Body of pancreas (tissue), 4 donors: ENCODE measurements around the gene RER1. TPM values are rescaled to one million over a fixed set of nuclear protein-coding genes. Genes with fewer than 3 reads are reported as not detected.

Experiments
- ATAC-seq: fragments of 150-250 bp; one replicate; pipeline ENCODE4 v1.9.1; 2016
- DNase-seq, 4 donors: peaks; one replicate each; pipeline ENCODE4 v3.0.0-alpha.2; 2019
- H3K27ac ChIP-seq, 4 donors: fragments of 200-600 bp; sonication (generic); 1 replicate in 3 of 4; 2 replicates in 1 of 4; pipeline versions ENCODE4 v1.5.1 to v1.6.1; 2016 to 2019; ENCODE audit warnings: mild to moderate bottlenecking in 1 of 4, mixed read lengths in 1 of 4, moderate library complexity in 1 of 4
- H3K27me3 ChIP-seq, 2 donors: fragments of 200-600 bp; sonication (generic); one replicate each; pipeline ENCODE4 v1.6.0; 2016; ENCODE audit warnings: mild to moderate bottlenecking in 1 of 2
- H3K36me3 ChIP-seq, 2 donors: fragments of 200-600 bp; sonication (generic); replicated peaks in 1 of 2; 2 replicates each; pipeline ENCODE4 v1.5.1; 2016; ENCODE audit warnings: low read depth in 2 of 2; ENCODE audit not compliant: insufficient read depth in 1 of 2
- H3K4me1 ChIP-seq: fragments of 200-600 bp; sonication (generic); one replicate; pipeline ENCODE4 v1.6.0; 2016
- H3K4me3 ChIP-seq, 2 donors: fragments of 200-600 bp; sonication (generic); 1 replicate in 1 of 2; 2 replicates in 1 of 2; pipeline ENCODE4 v1.5.1; 2016 to 2019
- H3K9me3 ChIP-seq, 3 donors: fragments of 200-600 bp; sonication (generic); 1 replicate in 2 of 3; 2 replicates in 1 of 3; pipeline ENCODE4 v1.5.1; 2016
- POLR2A ChIP-seq, 3 donors: fragments of 450-650 bp; IDR thresholded peaks; one replicate each; pipeline ENCODE4 v1.6.1; 2016; ENCODE audit warnings: antibody characterized with exemption in 3 of 3, mild to moderate bottlenecking in 2 of 3
- WGBS, 2 donors: methylation state at CpG; one replicate each; pipeline ENCODE4 v1.1.5; 2017; 5-methylcytosine and 5-hydroxymethylcytosine counted together
- intact Hi-C: fragments of 100-400 bp; cut with DNase I; formaldehyde crosslinking; loops from one replicate; pipeline ENCODE4 v1.15.1; 2023
- total RNA-seq, 2 donors: library from RNA; depleted of rRNA; stranded (reverse); fragments of >200 nt; gene quantifications; one replicate each; pipeline ENCODE4 v1.1.0, GENCODE V29; 2016
- TF ChIP-seq, protein P1 (sequence below), 7 experiments: fragments of 450-650 bp in 4 of 7; fragments of 200-600 bp in 3 of 7; sonication (generic) in 3 of 7; IDR thresholded peaks; one replicate each; pipeline ENCODE4 v1.5.1; 2016 to 2019; ENCODE audit warnings: antibody characterized with exemption in 7 of 7

Gene RER1
- total RNA-seq, 2 donors from 2014 or later = 50.3 to 57.7 TPM

DNA sequence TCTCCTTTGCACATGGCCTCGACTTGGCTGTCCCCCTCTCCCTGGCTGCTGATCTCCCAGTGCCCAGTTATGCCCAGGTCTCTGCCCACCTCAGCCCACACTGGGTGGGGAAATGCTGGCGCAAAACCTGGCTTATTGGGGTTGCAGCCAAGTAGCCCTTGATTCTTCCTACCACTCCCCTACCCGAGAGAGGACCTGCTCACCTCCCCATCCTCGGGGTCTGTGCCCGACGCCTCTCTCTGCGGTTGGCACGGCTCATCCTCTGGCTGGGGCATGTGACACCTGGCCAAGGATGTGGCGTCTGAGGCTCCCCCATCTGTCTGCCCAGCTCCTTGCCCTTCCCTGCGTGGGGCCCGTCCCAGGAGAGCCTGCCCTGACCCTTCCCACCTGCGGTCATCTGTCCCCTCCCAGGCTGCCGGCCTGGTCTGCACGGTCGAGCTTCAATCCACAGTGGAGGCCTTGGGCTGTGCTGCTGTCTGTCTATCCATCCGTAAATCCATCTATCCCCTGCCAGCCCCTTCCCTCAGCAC is 27.2 kb downstream of the RER1 start:
- Histone ChIP-seq H3K4me3 (no peak overlapping the region), H3K27ac (no peak overlapping the region), H3K9me3 (peaks cover 0 to 7% (median 0%) of the 10 kb centered on the region in 3 donors), H3K27me3 (peaks cover 0 to 14% of the 10 kb centered on the region in 2 donors), H3K4me1 (peaks cover 9% of the 10 kb centered on the region), H3K36me3 (no peaks in the 10 kb centered on the region)
- WGBS, 2 donors = 59 to 61% methylated on average over 12 to 15 of the region's 16 CpGs
- ATAC-seq (no peak), DNase-seq (no peak)
- TF ChIP-seq, protein P1, sequence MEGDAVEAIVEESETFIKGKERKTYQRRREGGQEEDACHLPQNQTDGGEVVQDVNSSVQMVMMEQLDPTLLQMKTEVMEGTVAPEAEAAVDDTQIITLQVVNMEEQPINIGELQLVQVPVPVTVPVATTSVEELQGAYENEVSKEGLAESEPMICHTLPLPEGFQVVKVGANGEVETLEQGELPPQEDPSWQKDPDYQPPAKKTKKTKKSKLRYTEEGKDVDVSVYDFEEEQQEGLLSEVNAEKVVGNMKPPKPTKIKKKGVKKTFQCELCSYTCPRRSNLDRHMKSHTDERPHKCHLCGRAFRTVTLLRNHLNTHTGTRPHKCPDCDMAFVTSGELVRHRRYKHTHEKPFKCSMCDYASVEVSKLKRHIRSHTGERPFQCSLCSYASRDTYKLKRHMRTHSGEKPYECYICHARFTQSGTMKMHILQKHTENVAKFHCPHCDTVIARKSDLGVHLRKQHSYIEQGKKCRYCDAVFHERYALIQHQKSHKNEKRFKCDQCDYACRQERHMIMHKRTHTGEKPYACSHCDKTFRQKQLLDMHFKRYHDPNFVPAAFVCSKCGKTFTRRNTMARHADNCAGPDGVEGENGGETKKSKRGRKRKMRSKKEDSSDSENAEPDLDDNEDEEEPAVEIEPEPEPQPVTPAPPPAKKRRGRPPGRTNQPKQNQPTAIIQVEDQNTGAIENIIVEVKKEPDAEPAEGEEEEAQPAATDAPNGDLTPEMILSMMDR (IDR thresholded peaks at IDR 0.05) = no peak
- no peak for TF ChIP-seq POLR2A (IDR thresholded peaks at IDR 0.05)
- intact Hi-C loops = loop anchor here (5.0 kb wide), 2 partner anchors 118 to 368 kb away; no protein-coding TSS in a partner anchor

DNA sequence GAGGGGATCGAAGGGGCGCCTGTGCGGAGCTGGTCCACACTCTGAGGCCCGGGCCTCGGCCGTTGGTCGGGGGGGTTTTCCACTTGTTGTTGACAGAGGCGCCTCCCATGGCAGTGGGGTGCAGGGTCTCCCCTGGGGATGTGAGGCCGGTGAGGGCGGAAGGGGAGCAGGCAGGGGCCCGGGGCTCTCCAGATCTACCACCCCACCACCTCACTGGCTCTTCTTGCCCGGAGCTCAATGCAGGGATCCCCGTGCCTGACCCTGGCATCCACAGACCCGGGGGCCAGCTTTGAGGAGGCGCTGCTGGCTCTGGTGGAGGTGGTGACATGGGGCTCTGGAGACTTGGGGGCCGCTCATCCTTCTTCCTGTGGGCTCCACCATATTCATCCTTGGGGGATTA is 27.8 kb downstream of the RER1 start:
- ATAC-seq (no peak), DNase-seq (no peak)
- H3K4me1 ChIP-seq = peaks cover 3% of the 10 kb centered on the region
- no peaks in the 10 kb centered on the region for H3K36me3 ChIP-seq
- peaks cover 0 to 14% of the 10 kb centered on the region in 2 donors for H3K27me3 ChIP-seq
- no peak overlapping the region for H3K4me3 ChIP-seq
- 48 to 66% methylated on average over 9 to 13 of the region's 16 CpGs for WGBS, 2 donors
- intact Hi-C loops = loop anchor here (5.0 kb wide), 2 partner anchors 118 to 368 kb away; no protein-coding TSS in a partner anchor
- H3K27ac ChIP-seq = no peak overlapping the region
- no peak for TF ChIP-seq POLR2A (IDR thresholded peaks at IDR 0.05)
- TF ChIP-seq, protein P1 (IDR thresholded peaks at IDR 0.05) = no peak
- peaks cover 0 to 7% (median 0%) of the 10 kb centered on the region in 3 donors for H3K9me3 ChIP-seq

DNA sequence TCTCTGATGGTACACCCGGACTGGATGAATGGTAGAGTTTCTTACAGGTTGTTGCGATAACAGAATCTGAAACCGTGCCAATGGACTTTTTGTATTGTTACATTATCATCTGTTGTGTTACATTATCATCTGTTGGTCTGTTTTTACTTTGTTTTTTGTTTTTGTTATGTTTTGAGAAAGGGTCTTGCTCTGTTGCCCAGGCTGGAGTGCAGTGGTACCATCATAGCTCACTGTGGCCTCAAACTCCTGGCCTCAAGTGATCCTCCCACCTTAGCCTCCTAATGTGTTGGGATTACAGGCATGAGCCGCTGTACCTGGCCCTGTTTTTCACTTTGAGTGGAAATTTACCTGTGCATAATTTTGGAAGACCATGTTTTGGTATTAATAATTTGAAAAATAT is 30.9 kb downstream of the RER1 start:
- Histone ChIP-seq H3K9me3 (peaks cover 0 to 7% (median 0%) of the 10 kb centered on the region in 3 donors), H3K4me1 (no peaks in the 10 kb centered on the region), H3K27me3 (peaks cover 0 to 8% of the 10 kb centered on the region in 2 donors), H3K4me3 (no peak overlapping the region), H3K27ac (no peak overlapping the region), H3K36me3 (no peaks in the 10 kb centered on the region)
- DNase-seq = no peak
- TF ChIP-seq POLR2A (IDR thresholded peaks at IDR 0.05) = no peak
- TF ChIP-seq, protein P1 (IDR thresholded peaks at IDR 0.05) = no peak
- WGBS, 2 donors = 66 to 72% methylated on average over 4 of the region's 4 CpGs
- intact Hi-C loops = no loop called here
- ATAC-seq = no peak

DNA sequence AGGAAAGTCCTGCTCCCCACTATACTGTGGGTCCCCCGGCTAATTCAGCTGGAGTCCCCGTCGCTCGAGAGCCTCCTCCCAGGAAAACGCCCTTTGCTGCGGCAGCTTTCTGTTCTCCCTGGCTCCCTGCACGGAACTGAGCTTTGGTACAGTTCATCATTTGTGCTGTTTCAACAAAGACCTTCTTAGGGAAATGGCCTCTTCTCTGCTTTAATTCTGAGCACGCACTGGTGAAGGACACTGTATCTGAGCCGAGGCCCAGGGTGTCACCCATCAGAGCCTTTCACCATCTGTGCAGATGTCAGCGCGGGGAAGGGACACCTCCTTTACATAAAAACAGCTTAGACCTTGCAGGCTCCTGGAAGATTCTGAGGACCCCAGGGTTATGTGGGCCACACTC is 34.3 kb downstream of the RER1 start:
- Histone ChIP-seq H3K27me3 (no peaks in the 10 kb centered on the region), H3K9me3 (peaks cover 0 to 7% (median 0%) of the 10 kb centered on the region in 3 donors), H3K4me3 (no peak overlapping the region), H3K36me3 (no peaks in the 10 kb centered on the region), H3K27ac (no peak overlapping the region), H3K4me1 (no peaks in the 10 kb centered on the region)
- WGBS, 2 donors = 57 to 64% methylated on average over 11 of the region's 11 CpGs
- no peak for DNase-seq
- intact Hi-C loops = no loop called here
- ATAC-seq = no peak
- TF ChIP-seq, protein P1 (IDR thresholded peaks at IDR 0.05) = no peak
- no peak for TF ChIP-seq POLR2A (IDR thresholded peaks at IDR 0.05)

DNA sequence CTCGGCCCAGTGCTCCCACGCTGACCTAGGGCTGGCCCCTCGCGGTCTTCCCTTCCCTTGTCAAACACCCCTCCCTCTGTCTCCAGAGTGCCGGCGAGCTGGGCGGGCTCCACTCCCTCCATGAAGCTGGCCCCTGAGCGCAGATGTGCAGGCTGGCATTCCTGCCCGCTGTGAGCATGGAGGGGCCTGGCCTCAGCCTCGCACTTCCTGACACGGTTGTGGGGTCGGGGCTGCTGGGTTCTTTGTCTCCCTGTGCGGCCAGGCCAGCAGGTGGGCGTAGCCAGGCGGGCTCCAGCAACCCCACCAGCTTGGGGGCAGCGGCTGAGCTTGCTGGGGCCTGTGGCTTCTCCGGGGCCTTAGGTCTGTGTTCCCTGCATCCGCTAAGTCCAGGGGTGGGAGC is 34.9 kb downstream of the RER1 start:
- no peaks in the 10 kb centered on the region for H3K27me3 ChIP-seq
- 48 to 60% methylated on average over 2 to 18 of the region's 18 CpGs for WGBS, 2 donors
- DNase-seq = no peak
- H3K27ac ChIP-seq = no peak overlapping the region
- no peak overlapping the region for H3K4me3 ChIP-seq
- intact Hi-C loops = no loop called here
- H3K36me3 ChIP-seq = no peaks in the 10 kb centered on the region
- TF ChIP-seq POLR2A (IDR thresholded peaks at IDR 0.05) = no peak
- TF ChIP-seq, protein P1 (IDR thresholded peaks at IDR 0.05) = no peak
- peaks cover 0 to 7% (median 0%) of the 10 kb centered on the region in 3 donors for H3K9me3 ChIP-seq
- no peaks in the 10 kb centered on the region for H3K4me1 ChIP-seq
- ATAC-seq = no peak
